Measurements from ENCODE around the gene ZBTB20.
"Not testable (repeated sequence)": the region's sequence is repeated elsewhere in the genome, so short reads cannot be mapped to it uniquely, and the experiment has no call there.

The ZBTB20 gene

GRCh38 chr3:114816052-114816451, 331.0 kb downstream of the ZBTB20 start:
- no peak for DNase-seq

- DNase-seq = not testable (repeated sequence)
These were observed 334.4 kb downstream of the ZBTB20 start for GRCh38 chr3:114812541-114813238.

GRCh38 chr3:114809668-114810413, 337.2 kb downstream of the ZBTB20 start:
- peak; percentile 4 for DNase-seq

GRCh38 chr3:114804099-114804498, 343.0 kb downstream of the ZBTB20 start:
- DNase-seq = no peak

GRCh38 chr3:114803042-114803695, 343.9 kb downstream of the ZBTB20 start:
- no peak for DNase-seq

GRCh38 chr3:114800272-114801031, 346.6 kb downstream of the ZBTB20 start:
- DNase-seq = no peak

GRCh38 chr3:114799816-114800215, 347.3 kb downstream of the ZBTB20 start:
- DNase-seq = no peak

GRCh38 chr3:114796796-114797195, 350.3 kb downstream of the ZBTB20 start:
- DNase-seq = no peak

- no peak for DNase-seq
These were observed 352.0 kb downstream of the ZBTB20 start for GRCh38 chr3:114794894-114795630.

GRCh38 chr3:114792159-114792918, 354.7 kb downstream of the ZBTB20 start:
- DNase-seq = no peak

- no peak for DNase-seq
These were observed 356.3 kb downstream of the ZBTB20 start for GRCh38 chr3:114790752-114791151.

GRCh38 chr3:114789803-114790202, 357.3 kb downstream of the ZBTB20 start:
- no peak for DNase-seq

GRCh38 chr3:114775395-114775794, 371.7 kb downstream of the ZBTB20 start:
- DNase-seq = no peak

- no peak for DNase-seq
These were observed 376.2 kb downstream of the ZBTB20 start for GRCh38 chr3:114770874-114771273.

GRCh38 chr3:114764056-114764492, 383.0 kb downstream of the ZBTB20 start:
- no peak for DNase-seq

GRCh38 chr3:114762144-114762543, 384.9 kb downstream of the ZBTB20 start:
- DNase-seq = no peak

GRCh38 chr3:114760679-114761078, 386.4 kb downstream of the ZBTB20 start:
- DNase-seq = no peak

- no peak for DNase-seq
These were observed 388.0 kb downstream of the ZBTB20 start for GRCh38 chr3:114758831-114759699.

GRCh38 chr3:114756506-114757279, 390.4 kb downstream of the ZBTB20 start:
- DNase-seq = no peak

- no peak for DNase-seq
These were observed 400.6 kb downstream of the ZBTB20 start for GRCh38 chr3:114746502-114746901.

Measured in stimulated activated CD4-positive, alpha-beta T cell treated with anti-CD3 and anti-CD28 coated beads, Interleukin-4, amount 100 ng/mL, for 24 hours (primary cell).